ENCODE results near the gene PLCXD1.
"Not testable (repeated sequence)": the region's sequence is repeated elsewhere in the genome, so short reads cannot be mapped to it uniquely, and the experiment has no call there.

PLCXD1 gene

GRCh38 chrX:291411-291901, 10.3 kb downstream of the PLCXD1 start:
- DNase-seq (ENCODE audit: low read depth in 2 of 3, low spot score in 1 of 3), result no peak

GRCh38 chrX:292900-293897, 12.0 kb downstream of the PLCXD1 start:
- no peak for DNase-seq (ENCODE audit: low read depth in 2 of 3, low spot score in 1 of 3)

GRCh38 chrX:295136-295535, 14.0 kb downstream of the PLCXD1 start:
- no peak for DNase-seq (ENCODE audit: low read depth in 2 of 3, low spot score in 1 of 3)

- DNase-seq (ENCODE audit: low read depth in 2 of 3, low spot score in 1 of 3), result no peak
Observed at GRCh38 chrX:298993-299392, 17.8 kb downstream of the PLCXD1 start.

- DNase-seq (ENCODE audit: low read depth in 2 of 3, low spot score in 1 of 3), result no peak
Observed at GRCh38 chrX:300334-300733, 19.2 kb downstream of the PLCXD1 start.

- DNase-seq (ENCODE audit: low read depth in 2 of 3, low spot score in 1 of 3), result no peak
Observed at GRCh38 chrX:302975-303374, 21.8 kb downstream of the PLCXD1 start.

- not testable (repeated sequence) for DNase-seq (ENCODE audit: low read depth in 2 of 3, low spot score in 1 of 3)
Observed at GRCh38 chrX:305781-306613, 24.8 kb downstream of the PLCXD1 start.

- not testable (repeated sequence) for DNase-seq (ENCODE audit: low read depth in 2 of 3, low spot score in 1 of 3)
Observed at GRCh38 chrX:306614-307251, 25.6 kb downstream of the PLCXD1 start.

GRCh38 chrX:307261-308111, 26.3 kb downstream of the PLCXD1 start:
- no peak for DNase-seq (ENCODE audit: low read depth in 2 of 3, low spot score in 1 of 3)

GRCh38 chrX:308821-309520, 27.8 kb downstream of the PLCXD1 start:
- no peak for DNase-seq (ENCODE audit: low read depth in 2 of 3, low spot score in 1 of 3)

GRCh38 chrX:310621-311155, 29.5 kb downstream of the PLCXD1 start:
- no peak for DNase-seq (ENCODE audit: low read depth in 2 of 3, low spot score in 1 of 3)

- no peak for DNase-seq (ENCODE audit: low read depth in 2 of 3, low spot score in 1 of 3)
Observed at GRCh38 chrX:311156-312129, 30.3 kb downstream of the PLCXD1 start.

- DNase-seq (ENCODE audit: low read depth in 2 of 3, low spot score in 1 of 3), result no peak
Observed at GRCh38 chrX:312621-313331, 31.6 kb downstream of the PLCXD1 start.

GRCh38 chrX:313546-313945, 32.4 kb downstream of the PLCXD1 start:
- DNase-seq (ENCODE audit: low read depth in 2 of 3, low spot score in 1 of 3), result no peak

- DNase-seq (ENCODE audit: low read depth in 2 of 3, low spot score in 1 of 3), result no peak
Observed at GRCh38 chrX:314049-314448, 32.9 kb downstream of the PLCXD1 start.

GRCh38 chrX:314781-315595, 33.8 kb downstream of the PLCXD1 start:
- no peak for DNase-seq (ENCODE audit: low read depth in 2 of 3, low spot score in 1 of 3)
